ENCODE measurements around the gene KIF1B.

KIF1B gene

DNA sequence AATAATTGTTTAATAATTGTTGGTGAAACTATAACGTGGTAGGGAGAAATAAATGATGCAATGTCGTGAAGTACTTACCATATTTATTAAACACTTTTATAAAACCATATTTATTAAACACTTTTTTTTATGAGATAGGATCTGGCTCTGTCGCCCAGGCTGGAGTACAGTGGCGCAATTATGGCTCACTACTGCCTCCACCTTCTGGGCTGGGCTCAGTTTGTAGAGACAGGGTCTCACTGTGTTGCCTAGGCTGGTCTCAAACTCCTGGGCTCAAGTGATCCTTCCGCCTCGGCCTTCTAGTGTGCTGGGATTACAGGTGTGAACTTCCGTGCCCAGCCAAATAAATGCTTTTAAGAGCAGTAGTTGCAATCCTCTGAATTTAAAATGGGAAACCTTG, 112.5 kb downstream of the KIF1B start:
- Histone ChIP-seq H2BK120ac (ENCODE audit: low read depth, low read length) (no peak overlapping the region), H2AK5ac (ENCODE audit: low read length) (no peak overlapping the region), H3K79me1 (ENCODE audit: low read length) (no peaks in the 10 kb centered on the region), H3K4me1 (ENCODE audit: control insufficient read depth, low read depth, low read length) (no peaks in the 10 kb centered on the region), H3K27ac (ENCODE audit: low read depth, low read length) (no peak overlapping the region), H3K79me2 (ENCODE audit: control insufficient read depth, insufficient read depth, low read length) (no peaks in the 10 kb centered on the region), H2BK5ac (ENCODE audit: low read length) (no peak overlapping the region), H2BK15ac (replicated peaks; ENCODE audit: low read depth) (no peak overlapping the region), H3K23ac (ENCODE audit: low read length) (no peak overlapping the region), H3K36me3 (ENCODE audit: control insufficient read depth, insufficient read depth, low read length) (peaks cover 3% of the 10 kb centered on the region), H4K5ac (ENCODE audit: low read length) (no peak overlapping the region), H3K4me2 (ENCODE audit: low read length) (no peak overlapping the region), H3K4ac (ENCODE audit: low read depth, low read length) (no peak overlapping the region), H3K9ac (ENCODE audit: low read length) (no peak overlapping the region), H3K56ac (ENCODE audit: low read length) (no peak overlapping the region), H4K8ac (ENCODE audit: low read depth, low read length) (no peak overlapping the region), H3K18ac (ENCODE audit: low read length) (no peak overlapping the region), H3K4me3 (ENCODE audit: low read length) (no peak overlapping the region), H3K27me3 (ENCODE audit: insufficient read depth, low read length, poor library complexity) (no peaks in the 10 kb centered on the region)
- WGBS (ENCODE audit: extremely low coverage, insufficient coverage, low lambda C conversion rate) = 100% methylated on average over 2 of the region's 7 CpGs
- no peak for DNase-seq

DNA sequence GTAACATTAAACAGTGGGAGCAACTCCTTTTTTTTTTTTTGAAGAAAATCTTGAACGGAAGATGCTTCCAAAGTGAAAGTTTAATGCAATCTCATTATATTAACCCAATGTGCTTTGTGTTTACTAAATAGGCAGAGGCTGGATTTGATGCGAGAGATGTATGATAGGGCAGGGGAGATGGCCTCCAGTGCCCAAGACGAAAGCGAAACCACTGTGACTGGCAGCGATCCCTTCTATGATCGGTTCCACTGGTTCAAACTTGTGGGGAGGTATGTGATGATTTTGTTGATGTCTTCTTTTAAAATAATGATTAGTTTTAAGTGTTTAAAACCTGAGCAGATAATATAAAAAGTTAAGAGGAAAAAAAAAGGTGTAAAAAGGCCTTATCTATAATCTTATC, 114.3 kb downstream of the KIF1B start:
- no peak overlapping the region for H2BK15ac ChIP-seq (replicated peaks; ENCODE audit: low read depth)

DNA sequence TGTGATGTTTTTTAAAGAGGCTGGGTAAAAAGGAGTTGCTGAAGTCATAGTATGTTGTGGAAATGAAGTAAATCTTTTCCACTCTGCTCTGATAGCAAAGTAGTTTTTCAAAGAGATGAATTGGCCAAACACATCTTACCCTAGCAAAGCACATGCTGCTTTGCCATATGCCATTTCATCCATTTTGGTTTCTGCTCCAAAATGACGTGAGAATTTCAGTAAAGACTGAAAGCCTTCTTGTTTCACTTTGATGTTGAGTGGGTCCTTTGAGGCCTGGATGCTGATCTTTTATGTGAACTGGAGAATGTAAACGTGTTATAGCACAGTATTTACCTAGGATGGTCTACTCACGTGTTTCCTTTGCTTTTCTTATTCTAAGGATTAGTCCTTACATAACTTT, 115.2 kb downstream of the KIF1B start:
- H2BK5ac ChIP-seq (ENCODE audit: low read length) = no peak overlapping the region
- H3K27ac ChIP-seq (ENCODE audit: low read depth, low read length) = no peak overlapping the region
- no peak overlapping the region for H2AK5ac ChIP-seq (ENCODE audit: low read length)
- no peak overlapping the region for H2BK15ac ChIP-seq (replicated peaks; ENCODE audit: low read depth)
- WGBS (ENCODE audit: extremely low coverage, insufficient coverage, low lambda C conversion rate) = no CpG with 5 or more reads among the region's 3 CpGs
- H4K8ac ChIP-seq (ENCODE audit: low read depth, low read length) = no peak overlapping the region
- no peak overlapping the region for H3K4ac ChIP-seq (ENCODE audit: low read depth, low read length)
- H3K79me1 ChIP-seq (ENCODE audit: low read length) = no peaks in the 10 kb centered on the region
- no peak overlapping the region for H2BK120ac ChIP-seq (ENCODE audit: low read depth, low read length)
- H3K27me3 ChIP-seq (ENCODE audit: insufficient read depth, low read length, poor library complexity) = no peaks in the 10 kb centered on the region
- peaks cover 3% of the 10 kb centered on the region for H3K36me3 ChIP-seq (ENCODE audit: control insufficient read depth, insufficient read depth, low read length)
- H3K4me1 ChIP-seq (ENCODE audit: control insufficient read depth, low read depth, low read length) = no peaks in the 10 kb centered on the region
- H3K23ac ChIP-seq (ENCODE audit: low read length) = no peak overlapping the region
- no peak overlapping the region for H4K5ac ChIP-seq (ENCODE audit: low read length)
- no peaks in the 10 kb centered on the region for H3K79me2 ChIP-seq (ENCODE audit: control insufficient read depth, insufficient read depth, low read length)
- no peak for DNase-seq
- no peak overlapping the region for H3K18ac ChIP-seq (ENCODE audit: low read length)
- no peak overlapping the region for H3K4me2 ChIP-seq (ENCODE audit: low read length)
- H3K56ac ChIP-seq (ENCODE audit: low read length) = no peak overlapping the region
- no peak overlapping the region for H3K9ac ChIP-seq (ENCODE audit: low read length)
- no peak overlapping the region for H3K4me3 ChIP-seq (ENCODE audit: low read length)

More for the DNA sequence above, 114.3 kb downstream of the KIF1B start:
- H3K36me3 ChIP-seq (ENCODE audit: control insufficient read depth, insufficient read depth, low read length) = peaks cover 3% of the 10 kb centered on the region
- no peak overlapping the region for H2BK120ac ChIP-seq (ENCODE audit: low read depth, low read length)
- no peaks in the 10 kb centered on the region for H3K27me3 ChIP-seq (ENCODE audit: insufficient read depth, low read length, poor library complexity)
- H4K8ac ChIP-seq (ENCODE audit: low read depth, low read length) = no peak overlapping the region
- no peak overlapping the region for H3K4ac ChIP-seq (ENCODE audit: low read depth, low read length)
- no CpG with 5 or more reads among the region's 6 CpGs for WGBS (ENCODE audit: extremely low coverage, insufficient coverage, low lambda C conversion rate)
- no peak overlapping the region for H3K4me3 ChIP-seq (ENCODE audit: low read length)
- H3K23ac ChIP-seq (ENCODE audit: low read length) = no peak overlapping the region
- no peak overlapping the region for H4K5ac ChIP-seq (ENCODE audit: low read length)
- H3K27ac ChIP-seq (ENCODE audit: low read depth, low read length) = no peak overlapping the region
- H3K79me2 ChIP-seq (ENCODE audit: control insufficient read depth, insufficient read depth, low read length) = no peaks in the 10 kb centered on the region
- H3K4me2 ChIP-seq (ENCODE audit: low read length) = no peak overlapping the region
- no peak for DNase-seq
- H3K9ac ChIP-seq (ENCODE audit: low read length) = no peak overlapping the region
- H3K56ac ChIP-seq (ENCODE audit: low read length) = no peak overlapping the region
- no peak overlapping the region for H2AK5ac ChIP-seq (ENCODE audit: low read length)
- H3K79me1 ChIP-seq (ENCODE audit: low read length) = no peaks in the 10 kb centered on the region
- H2BK5ac ChIP-seq (ENCODE audit: low read length) = no peak overlapping the region
- H3K4me1 ChIP-seq (ENCODE audit: control insufficient read depth, low read depth, low read length) = no peaks in the 10 kb centered on the region
- no peak overlapping the region for H3K18ac ChIP-seq (ENCODE audit: low read length)

DNA sequence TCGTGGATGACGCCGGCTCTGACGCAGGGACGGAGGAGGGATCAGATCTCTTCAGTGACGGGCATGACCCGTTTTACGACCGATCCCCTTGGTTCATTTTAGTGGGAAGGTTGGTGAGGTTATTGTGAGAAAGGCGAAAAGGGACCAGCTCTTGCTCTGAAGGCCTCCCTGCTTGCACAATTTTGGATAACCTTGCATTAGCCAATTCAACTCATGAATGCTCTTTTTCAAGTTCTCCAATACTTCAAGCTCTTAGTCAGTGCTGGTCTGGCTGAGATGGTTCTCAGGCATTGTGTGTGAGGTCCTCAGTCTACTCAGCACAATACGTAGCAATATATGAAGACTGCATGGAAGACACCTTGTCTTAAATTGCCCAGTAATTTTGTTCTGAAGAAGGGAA, 115.9 kb downstream of the KIF1B start:
- Histone ChIP-seq H2BK5ac (ENCODE audit: low read length) (no peak overlapping the region), H3K4me2 (ENCODE audit: low read length) (no peak overlapping the region), H3K36me3 (ENCODE audit: control insufficient read depth, insufficient read depth, low read length) (peaks cover 3% of the 10 kb centered on the region), H4K5ac (ENCODE audit: low read length) (no peak overlapping the region), H2BK120ac (ENCODE audit: low read depth, low read length) (no peak overlapping the region), H3K27ac (ENCODE audit: low read depth, low read length) (no peak overlapping the region), H3K4me1 (ENCODE audit: control insufficient read depth, low read depth, low read length) (no peaks in the 10 kb centered on the region), H3K56ac (ENCODE audit: low read length) (no peak overlapping the region), H3K23ac (ENCODE audit: low read length) (no peak overlapping the region), H3K18ac (ENCODE audit: low read length) (no peak overlapping the region), H2BK15ac (replicated peaks; ENCODE audit: low read depth) (no peak overlapping the region), H3K27me3 (ENCODE audit: insufficient read depth, low read length, poor library complexity) (no peaks in the 10 kb centered on the region), H3K79me2 (ENCODE audit: control insufficient read depth, insufficient read depth, low read length) (no peaks in the 10 kb centered on the region), H2AK5ac (ENCODE audit: low read length) (no peak overlapping the region), H3K4ac (ENCODE audit: low read depth, low read length) (no peak overlapping the region), H4K8ac (ENCODE audit: low read depth, low read length) (no peak overlapping the region), H3K4me3 (ENCODE audit: low read length) (no peak overlapping the region), H3K79me1 (ENCODE audit: low read length) (no peaks in the 10 kb centered on the region), H3K9ac (ENCODE audit: low read length) (no peak overlapping the region)
- DNase-seq = no peak
- no CpG with 5 or more reads among the region's 11 CpGs for WGBS (ENCODE audit: extremely low coverage, insufficient coverage, low lambda C conversion rate)

DNA sequence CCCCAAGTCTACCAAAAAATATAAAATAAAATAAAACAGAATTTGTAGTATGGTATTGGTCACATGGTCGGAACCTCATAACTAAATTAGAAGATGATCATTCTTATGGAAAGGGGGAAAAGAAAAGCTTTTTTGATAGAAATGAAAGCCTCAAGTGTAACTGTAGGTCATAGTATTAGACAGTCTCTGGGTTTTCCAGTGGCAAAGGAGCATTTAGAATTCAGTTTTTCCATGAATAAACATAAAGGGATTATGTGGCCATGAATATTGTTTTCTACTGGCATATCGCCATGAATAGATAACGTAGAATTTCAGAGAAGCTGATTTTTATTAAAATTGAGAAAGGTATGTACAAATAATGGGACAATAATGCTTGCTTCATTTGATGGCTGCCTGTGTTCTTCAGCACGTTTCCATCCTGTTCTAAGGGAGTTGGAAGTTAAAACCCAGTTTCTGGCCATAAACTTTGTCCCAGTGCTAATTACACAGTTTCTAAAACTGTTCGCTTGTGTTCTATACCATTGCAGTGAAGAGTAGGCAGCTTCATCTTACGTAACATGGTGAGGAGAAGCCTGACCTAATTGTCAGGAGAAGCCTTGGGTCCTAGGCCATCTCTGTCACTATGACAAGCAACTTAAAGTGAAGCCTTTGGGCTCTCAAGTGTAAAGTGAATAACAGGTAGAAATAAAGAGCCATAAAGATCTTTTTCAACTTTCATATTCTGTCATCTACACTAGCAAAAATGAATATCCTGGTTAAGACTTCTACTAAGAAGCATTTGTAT, 118.0 kb downstream of the KIF1B start:
- H4K5ac ChIP-seq (ENCODE audit: low read length) = no peak overlapping the region
- no peak overlapping the region for H2BK5ac ChIP-seq (ENCODE audit: low read length)
- no peaks in the 10 kb centered on the region for H3K27me3 ChIP-seq (ENCODE audit: insufficient read depth, low read length, poor library complexity)
- H3K9ac ChIP-seq (ENCODE audit: low read length) = no peak overlapping the region
- H3K18ac ChIP-seq (ENCODE audit: low read length) = no peak overlapping the region
- WGBS (ENCODE audit: extremely low coverage, insufficient coverage, low lambda C conversion rate) = no CpG with 5 or more reads among the region's 6 CpGs
- no peak overlapping the region for H2BK120ac ChIP-seq (ENCODE audit: low read depth, low read length)
- H3K4me3 ChIP-seq (ENCODE audit: low read length) = no peak overlapping the region
- no peak overlapping the region for H3K27ac ChIP-seq (ENCODE audit: low read depth, low read length)
- no peak overlapping the region for H2BK15ac ChIP-seq (replicated peaks; ENCODE audit: low read depth)
- no peaks in the 10 kb centered on the region for H3K79me1 ChIP-seq (ENCODE audit: low read length)
- no peak overlapping the region for H3K23ac ChIP-seq (ENCODE audit: low read length)
- H3K4ac ChIP-seq (ENCODE audit: low read depth, low read length) = no peak overlapping the region
- no peak overlapping the region for H2AK5ac ChIP-seq (ENCODE audit: low read length)
- no peaks in the 10 kb centered on the region for H3K79me2 ChIP-seq (ENCODE audit: control insufficient read depth, insufficient read depth, low read length)
- DNase-seq = no peak
- peaks cover 2% of the 10 kb centered on the region for H3K36me3 ChIP-seq (ENCODE audit: control insufficient read depth, insufficient read depth, low read length)
- no peak overlapping the region for H3K56ac ChIP-seq (ENCODE audit: low read length)
- H3K4me1 ChIP-seq (ENCODE audit: control insufficient read depth, low read depth, low read length) = no peaks in the 10 kb centered on the region
- H4K8ac ChIP-seq (ENCODE audit: low read depth, low read length) = no peak overlapping the region
- H3K4me2 ChIP-seq (ENCODE audit: low read length) = no peak overlapping the region

DNA sequence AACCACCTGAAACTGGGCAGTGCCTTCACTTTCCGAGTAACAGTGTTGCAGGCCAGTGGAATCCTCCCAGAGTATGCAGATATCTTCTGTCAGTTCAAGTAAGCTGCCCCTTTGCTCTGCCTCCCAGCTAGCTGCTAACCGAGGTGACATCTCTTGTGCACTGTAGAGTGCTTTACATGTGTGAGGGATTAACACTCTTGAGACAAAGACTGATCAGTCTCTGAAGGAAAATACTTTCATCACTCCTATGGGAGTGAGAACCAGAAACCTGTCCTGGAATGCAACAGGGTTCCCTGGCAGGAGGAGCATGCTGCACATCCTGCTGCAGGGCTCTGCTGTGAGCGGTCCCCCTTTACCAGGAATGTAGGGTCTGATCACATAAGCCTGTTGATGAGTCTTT, 127.1 kb downstream of the KIF1B start:
- Histone ChIP-seq H3K36me3 (ENCODE audit: control insufficient read depth, insufficient read depth, low read length) (peaks cover 6% of the 10 kb centered on the region), H3K23ac (ENCODE audit: low read length) (no peak overlapping the region), H4K8ac (ENCODE audit: low read depth, low read length) (no peak overlapping the region), H3K56ac (ENCODE audit: low read length) (no peak overlapping the region), H3K4ac (ENCODE audit: low read depth, low read length) (no peak overlapping the region), H3K9ac (ENCODE audit: low read length) (no peak overlapping the region), H3K18ac (ENCODE audit: low read length) (no peak overlapping the region), H2BK120ac (ENCODE audit: low read depth, low read length) (no peak overlapping the region), H3K79me2 (ENCODE audit: control insufficient read depth, insufficient read depth, low read length) (no peaks in the 10 kb centered on the region), H3K4me1 (ENCODE audit: control insufficient read depth, low read depth, low read length) (no peaks in the 10 kb centered on the region), H3K79me1 (ENCODE audit: low read length) (no peaks in the 10 kb centered on the region), H3K27ac (ENCODE audit: low read depth, low read length) (no peak overlapping the region), H4K5ac (ENCODE audit: low read length) (no peak overlapping the region), H3K4me3 (ENCODE audit: low read length) (no peak overlapping the region), H2AK5ac (ENCODE audit: low read length) (no peak overlapping the region), H3K27me3 (ENCODE audit: insufficient read depth, low read length, poor library complexity) (no peaks in the 10 kb centered on the region), H2BK15ac (replicated peaks; ENCODE audit: low read depth) (no peak overlapping the region), H3K4me2 (ENCODE audit: low read length) (no peak overlapping the region), H2BK5ac (ENCODE audit: low read length) (no peak overlapping the region)
- WGBS (ENCODE audit: extremely low coverage, insufficient coverage, low lambda C conversion rate) = no CpG with 5 or more reads among the region's 3 CpGs
- DNase-seq = peak; percentile 45
